ENCODE results near the gene METTL2B. TPM values are rescaled to one million over a fixed set of nuclear protein-coding genes. Genes with fewer than 3 reads are reported as not detected.

METTL2B gene
- total RNA-seq, 1 experiment from 2014 or later: 40.4 TPM

DNA sequence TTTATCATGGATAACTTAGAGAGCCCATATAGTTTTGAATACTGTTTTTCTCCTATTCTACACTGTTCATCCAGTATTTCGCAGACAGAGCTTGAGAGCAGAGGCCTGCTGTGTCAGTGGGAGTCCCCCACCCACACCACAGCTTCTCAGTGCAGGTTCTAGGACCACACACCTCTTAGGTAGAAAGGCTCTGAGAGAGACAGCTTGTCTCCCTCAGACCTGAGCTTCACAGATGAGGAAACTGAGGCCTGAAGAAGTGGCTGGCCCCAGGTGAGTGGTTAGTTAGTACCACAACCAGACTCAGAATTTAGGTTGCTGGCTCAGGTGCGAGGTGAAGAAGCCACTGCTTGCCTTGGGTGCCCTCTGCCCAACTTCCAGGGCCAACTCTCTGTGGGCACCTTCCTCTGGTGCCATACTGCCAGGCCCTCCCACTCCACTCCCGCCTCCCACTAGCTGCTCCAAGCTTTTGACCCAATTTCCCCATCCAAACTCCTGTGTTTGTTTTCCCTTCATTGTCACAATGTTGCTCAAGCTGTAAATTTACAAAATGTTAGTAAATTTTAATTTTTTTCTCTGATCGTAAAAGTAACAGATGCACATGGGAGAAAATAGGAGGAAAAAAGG, 28.5 kb upstream of the METTL2B start (continued):
- TF ChIP-seq CTCF (IDR thresholded peaks at IDR 0.05) (no peak), OVOL2 (CRISPR knock-in tag; IDR thresholded peaks at IDR 0.05; ENCODE audit: borderline replicate concordance) (no peak)
- TF ChIP-seq, protein P1, sequence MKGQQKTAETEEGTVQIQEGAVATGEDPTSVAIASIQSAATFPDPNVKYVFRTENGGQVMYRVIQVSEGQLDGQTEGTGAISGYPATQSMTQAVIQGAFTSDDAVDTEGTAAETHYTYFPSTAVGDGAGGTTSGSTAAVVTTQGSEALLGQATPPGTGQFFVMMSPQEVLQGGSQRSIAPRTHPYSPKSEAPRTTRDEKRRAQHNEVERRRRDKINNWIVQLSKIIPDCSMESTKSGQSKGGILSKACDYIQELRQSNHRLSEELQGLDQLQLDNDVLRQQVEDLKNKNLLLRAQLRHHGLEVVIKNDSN (CRISPR knock-in tag; IDR thresholded peaks at IDR 0.05): no peak
- TF ChIP-seq, protein P2, sequence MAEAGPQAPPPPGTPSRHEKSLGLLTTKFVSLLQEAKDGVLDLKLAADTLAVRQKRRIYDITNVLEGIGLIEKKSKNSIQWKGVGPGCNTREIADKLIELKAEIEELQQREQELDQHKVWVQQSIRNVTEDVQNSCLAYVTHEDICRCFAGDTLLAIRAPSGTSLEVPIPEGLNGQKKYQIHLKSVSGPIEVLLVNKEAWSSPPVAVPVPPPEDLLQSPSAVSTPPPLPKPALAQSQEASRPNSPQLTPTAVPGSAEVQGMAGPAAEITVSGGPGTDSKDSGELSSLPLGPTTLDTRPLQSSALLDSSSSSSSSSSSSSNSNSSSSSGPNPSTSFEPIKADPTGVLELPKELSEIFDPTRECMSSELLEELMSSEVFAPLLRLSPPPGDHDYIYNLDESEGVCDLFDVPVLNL (CRISPR knock-in tag; IDR thresholded peaks at IDR 0.05; ENCODE audit: borderline replicate concordance, low read depth): no peak

DNA sequence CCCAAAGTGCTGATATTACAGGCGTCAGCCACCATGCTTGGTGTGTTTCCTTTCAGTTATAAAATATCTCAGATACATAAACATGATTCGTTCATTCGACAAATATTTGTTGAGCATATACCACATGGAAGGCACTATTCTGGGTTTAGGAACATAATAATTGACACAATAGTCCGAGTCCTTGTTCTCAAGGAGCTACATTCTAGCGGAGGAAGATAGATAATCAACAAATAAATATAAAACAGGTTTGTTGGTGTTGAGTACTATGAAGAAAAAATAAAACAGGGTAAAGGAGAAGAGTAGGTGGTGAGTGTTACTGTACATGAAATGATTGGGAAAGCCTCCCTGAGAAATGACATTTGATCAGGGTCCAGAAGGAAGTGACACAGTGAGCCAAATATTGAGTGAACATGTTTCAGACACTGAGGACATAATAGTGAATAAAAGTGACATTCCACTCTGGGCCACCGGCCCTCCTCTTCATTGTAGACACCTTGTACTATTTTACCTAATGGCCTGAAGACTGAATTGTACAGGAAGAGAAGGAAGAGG, 27.7 kb upstream of the METTL2B start:
- CTCF ChIA-PET: interaction anchor here (1.3 to 1.5 kb wide), 4 partner anchors 12 to 101 kb away, joined by 3 to 7 read pairs (median 4); no protein-coding TSS in a partner anchor
- ATAC-seq (no peak), DNase-seq (ENCODE audit: low spot score) (no peak)
- H3K4me1 Mint-ChIP-seq: peaks cover 22% of the 10 kb centered on the region
- no peaks in the 10 kb centered on the region for H3K9me3 Mint-ChIP-seq
- peaks cover 9% of the 10 kb centered on the region for H3K27me3 Mint-ChIP-seq (ENCODE audit: low read depth)
- no peak overlapping the region for H3K27ac Mint-ChIP-seq
- no peaks in the 10 kb centered on the region for H3K36me3 Mint-ChIP-seq
- TF ChIP-seq OVOL2 (CRISPR knock-in tag; IDR thresholded peaks at IDR 0.05; ENCODE audit: borderline replicate concordance) (no peak), MXD4 (CRISPR knock-in tag; IDR thresholded peaks at IDR 0.05; ENCODE audit: borderline replicate concordance) (no peak), SP1 (CRISPR knock-in tag; conservative IDR thresholded peaks at IDR 0.05) (no peak)
- TF ChIP-seq, protein P3, sequence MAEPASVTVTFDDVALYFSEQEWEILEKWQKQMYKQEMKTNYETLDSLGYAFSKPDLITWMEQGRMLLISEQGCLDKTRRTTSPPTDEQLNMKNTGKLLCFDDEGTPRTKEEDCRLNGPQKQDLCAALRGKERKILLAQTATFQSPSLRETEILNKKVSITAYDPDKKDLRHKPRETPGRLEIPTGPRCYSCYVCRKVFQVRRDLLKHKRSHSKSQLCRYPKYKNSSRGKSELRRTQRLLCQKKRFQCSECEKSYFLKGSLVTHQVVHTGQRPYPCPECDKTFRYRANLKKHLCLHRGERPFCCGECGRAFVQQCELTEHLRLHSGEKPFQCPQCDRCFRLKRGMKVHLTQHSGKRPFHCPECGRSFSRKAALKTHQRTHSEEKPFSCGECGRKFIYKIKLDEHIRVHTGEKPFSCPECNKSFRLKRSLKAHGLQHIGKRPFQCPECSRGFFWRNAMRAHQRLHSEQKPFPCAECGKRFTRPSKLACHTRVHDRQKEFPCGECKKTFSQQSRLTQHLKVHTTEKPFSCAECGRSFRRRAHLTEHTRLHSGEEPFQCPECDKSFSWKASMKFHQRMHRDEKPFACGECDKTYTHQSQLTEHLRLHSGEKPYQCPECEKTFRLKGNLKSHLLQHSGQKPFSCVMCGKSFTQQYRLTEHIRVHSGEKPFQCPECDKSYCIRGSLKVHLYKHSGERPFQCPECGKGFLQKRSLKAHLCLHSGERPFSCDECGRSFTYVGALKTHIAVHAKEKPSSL (CRISPR knock-in tag; conservative IDR thresholded peaks at IDR 0.05): no peak
- POLR2A ChIA-PET: no interaction called here
- no peak overlapping the region for H3K4me3 Mint-ChIP-seq

- H3K4me1 Mint-ChIP-seq: peaks cover 33% of the 10 kb centered on the region
- ChIA-PET POLR2A (no interaction called here), CTCF (no interaction called here)
- no peaks in the 10 kb centered on the region for H3K9me3 Mint-ChIP-seq
- ATAC-seq (no peak), DNase-seq (ENCODE audit: low spot score) (no peak)
- H3K4me3 Mint-ChIP-seq: no peak overlapping the region
- H3K36me3 Mint-ChIP-seq: no peaks in the 10 kb centered on the region
- peaks cover 11% of the 10 kb centered on the region for H3K27me3 Mint-ChIP-seq (ENCODE audit: low read depth)
- no peak overlapping the region for H3K27ac Mint-ChIP-seq
- TF ChIP-seq OVOL2 (CRISPR knock-in tag; IDR thresholded peaks at IDR 0.05; ENCODE audit: borderline replicate concordance) (no peak), ATF1 (CRISPR knock-in tag; IDR thresholded peaks at IDR 0.05) (no peak), JUN (CRISPR knock-in tag; IDR thresholded peaks at IDR 0.05) (no peak), AFF4 (CRISPR knock-in tag; IDR thresholded peaks at IDR 0.05; ENCODE audit: borderline replicate concordance) (no peak), ATF2 (CRISPR knock-in tag; IDR thresholded peaks at IDR 0.05; ENCODE audit: borderline replicate concordance, low read depth) (no peak), NFATC4 (CRISPR knock-in tag; IDR thresholded peaks at IDR 0.05) (no peak), ZNF671 (CRISPR knock-in tag; IDR thresholded peaks at IDR 0.05) (no peak), ELF4 (CRISPR knock-in tag; IDR thresholded peaks at IDR 0.05; ENCODE audit: low read depth) (no peak), USF2 (CRISPR knock-in tag; IDR thresholded peaks at IDR 0.05) (no peak), ZNF121 (CRISPR knock-in tag; IDR thresholded peaks at IDR 0.05) (no peak)
- TF ChIP-seq, protein P4, sequence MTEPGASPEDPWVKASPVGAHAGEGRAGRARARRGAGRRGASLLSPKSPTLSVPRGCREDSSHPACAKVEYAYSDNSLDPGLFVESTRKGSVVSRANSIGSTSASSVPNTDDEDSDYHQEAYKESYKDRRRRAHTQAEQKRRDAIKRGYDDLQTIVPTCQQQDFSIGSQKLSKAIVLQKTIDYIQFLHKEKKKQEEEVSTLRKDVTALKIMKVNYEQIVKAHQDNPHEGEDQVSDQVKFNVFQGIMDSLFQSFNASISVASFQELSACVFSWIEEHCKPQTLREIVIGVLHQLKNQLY (CRISPR knock-in tag; IDR thresholded peaks at IDR 0.05): no peak
Observed at GRCh38 chr7:128450409-128450808, 26.1 kb upstream of the METTL2B start.
